ENCODE data around the gene CEP170.

DNA sequence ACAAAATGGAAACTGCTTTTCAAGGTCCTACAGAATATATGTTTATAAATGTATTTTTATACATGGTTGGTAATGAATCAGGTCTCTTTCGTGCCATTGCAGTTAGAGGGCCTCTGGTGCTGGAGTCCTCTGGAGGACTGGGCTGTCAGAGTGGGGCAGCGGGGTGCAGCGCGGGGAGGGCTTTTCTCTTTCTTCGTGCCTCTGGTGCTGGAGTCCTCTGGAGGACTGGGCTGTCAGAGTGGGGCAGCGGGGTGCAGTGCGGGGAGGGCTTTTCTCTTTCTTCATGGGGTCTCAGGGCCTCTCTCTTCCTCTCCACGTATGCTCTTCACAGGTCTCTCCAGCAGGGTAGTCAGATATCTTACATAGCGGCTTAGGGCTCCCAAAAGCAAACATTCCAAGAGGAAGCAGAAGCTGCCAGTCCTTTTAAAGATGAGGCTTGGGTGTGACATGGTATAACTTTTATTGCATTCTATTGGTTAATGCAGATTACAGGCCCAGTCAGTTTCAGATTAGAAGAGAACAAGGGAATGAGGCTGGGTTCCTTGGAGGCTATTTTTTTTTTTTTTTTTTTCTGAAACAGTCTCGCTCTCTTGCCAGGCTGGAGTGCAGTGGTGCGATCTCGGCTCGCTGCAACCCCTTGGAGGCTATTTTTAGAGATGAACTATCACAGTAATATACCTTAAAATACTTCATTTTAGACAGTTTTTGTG is 13.8 kb upstream of the CEP170 start:
- TF ChIP-seq, protein P1, sequence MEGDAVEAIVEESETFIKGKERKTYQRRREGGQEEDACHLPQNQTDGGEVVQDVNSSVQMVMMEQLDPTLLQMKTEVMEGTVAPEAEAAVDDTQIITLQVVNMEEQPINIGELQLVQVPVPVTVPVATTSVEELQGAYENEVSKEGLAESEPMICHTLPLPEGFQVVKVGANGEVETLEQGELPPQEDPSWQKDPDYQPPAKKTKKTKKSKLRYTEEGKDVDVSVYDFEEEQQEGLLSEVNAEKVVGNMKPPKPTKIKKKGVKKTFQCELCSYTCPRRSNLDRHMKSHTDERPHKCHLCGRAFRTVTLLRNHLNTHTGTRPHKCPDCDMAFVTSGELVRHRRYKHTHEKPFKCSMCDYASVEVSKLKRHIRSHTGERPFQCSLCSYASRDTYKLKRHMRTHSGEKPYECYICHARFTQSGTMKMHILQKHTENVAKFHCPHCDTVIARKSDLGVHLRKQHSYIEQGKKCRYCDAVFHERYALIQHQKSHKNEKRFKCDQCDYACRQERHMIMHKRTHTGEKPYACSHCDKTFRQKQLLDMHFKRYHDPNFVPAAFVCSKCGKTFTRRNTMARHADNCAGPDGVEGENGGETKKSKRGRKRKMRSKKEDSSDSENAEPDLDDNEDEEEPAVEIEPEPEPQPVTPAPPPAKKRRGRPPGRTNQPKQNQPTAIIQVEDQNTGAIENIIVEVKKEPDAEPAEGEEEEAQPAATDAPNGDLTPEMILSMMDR (IDR thresholded peaks at IDR 0.05), result no peak
- no peak for TF ChIP-seq POLR2A (IDR thresholded peaks at IDR 0.05)

Data from right lobe of liver (tissue), 4 donors.